DND-41 (cell line): ENCODE measurements around the gene EXOC3L4.

Source experiments
- ATAC-seq: fragments of 200-7000 bp; cut with Tn5 transposase; 3 replicates; pipeline ENCODE4 v1.9.1; 2021; ENCODE audit warnings: low read depth; ENCODE audit not compliant: insufficient read depth
- DNase-seq: peaks from one replicate; pipeline ENCODE4 v3.0.0-alpha.2; 2020
- H2AFZ ChIP-seq: 2 replicates; pipeline ENCODE4 v1.6.0; 2012; ENCODE audit warnings: low read depth, low read length
- H3K27ac ChIP-seq: 2 replicates; pipeline ENCODE4 v1.5.1; 2012; ENCODE audit warnings: low read length, inconsistent platforms
- H3K27me3 ChIP-seq: fragments of 200-600 bp; sonication (generic); 2 replicates; pipeline ENCODE4 v1.6.0; 2012; ENCODE audit warnings: low read length, mild to moderate bottlenecking, inconsistent platforms; ENCODE audit not compliant: insufficient read depth, poor library complexity
- H3K36me3 ChIP-seq: 2 replicates; pipeline ENCODE4 v1.5.1; 2012; ENCODE audit warnings: low read length, inconsistent platforms; ENCODE audit not compliant: insufficient read depth
- H3K4me1 ChIP-seq: 2 replicates; pipeline ENCODE4 v1.5.1; 2012; ENCODE audit warnings: mild to moderate bottlenecking, low read length; ENCODE audit not compliant: insufficient read depth
- H3K4me2 ChIP-seq: 2 replicates; pipeline ENCODE4 v1.6.0; 2012; ENCODE audit warnings: mild to moderate bottlenecking, moderate library complexity, low read length, inconsistent platforms; ENCODE audit not compliant: insufficient read depth
- H3K4me3 ChIP-seq, 2 experiments: fragments of 200-600 bp in 1 of 2; shearing (Covaris generic) in 1 of 2; 2 replicates each; pipeline ENCODE4 v1.5.1; 2012 to 2016; ENCODE audit warnings: inconsistent platforms in 2 of 2, low read length in 2 of 2, mild to moderate bottlenecking in 2 of 2, low read depth in 1 of 2, moderate library complexity in 1 of 2
- H3K79me2 ChIP-seq: 2 replicates; pipeline ENCODE4 v1.6.0; 2012; ENCODE audit warnings: low read length, inconsistent platforms; ENCODE audit not compliant: insufficient read depth
- H3K9ac ChIP-seq: 2 replicates; pipeline ENCODE4 v1.6.0; 2012; ENCODE audit warnings: low read depth, mild to moderate bottlenecking, inconsistent platforms, low read length, moderate library complexity
- H3K9me3 ChIP-seq: 2 replicates; pipeline ENCODE4 v1.5.1; 2012; ENCODE audit warnings: low read length, moderate library complexity, mild to moderate bottlenecking, inconsistent platforms; ENCODE audit not compliant: insufficient read depth, severe bottlenecking
- H4K20me1 ChIP-seq: 2 replicates; pipeline ENCODE4 v1.6.0; 2012; ENCODE audit warnings: low read length; ENCODE audit not compliant: insufficient read depth
- CTCF ChIP-seq: IDR thresholded peaks from 2 replicates; pipeline ENCODE4 v1.5.1; 2012; ENCODE audit warnings: borderline replicate concordance, low read length, moderate library complexity, mild to moderate bottlenecking; ENCODE audit not compliant: poor library complexity, severe bottlenecking; ENCODE audit errors: extremely low read depth
- EZH2 ChIP-seq: IDR thresholded peaks from 3 replicates; pipeline ENCODE4 v1.6.1; 2012; ENCODE audit warnings: borderline replicate concordance, low read depth, mild to moderate bottlenecking, moderate library complexity, low read length, inconsistent platforms; ENCODE audit not compliant: severe bottlenecking

The EXOC3L4 gene

GRCh38 chr14:103142721-103143302 lies 48.3 kb downstream of the EXOC3L4 start:
- Histone ChIP-seq H3K9ac (no peak overlapping the region), H3K27ac (no peak overlapping the region), H2AFZ (no peak overlapping the region), H4K20me1 (no peaks in the 10 kb centered on the region), H3K36me3 (no peaks in the 10 kb centered on the region), H3K79me2 (no peaks in the 10 kb centered on the region), H3K27me3 (peaks cover 5% of the 10 kb centered on the region), H3K4me1 (no peaks in the 10 kb centered on the region), H3K4me3 (no peak overlapping the region), H3K9me3 (no peaks in the 10 kb centered on the region), H3K4me2 (no peak overlapping the region)
- DNase-seq (no peak), ATAC-seq (no peak)
- no peak for TF ChIP-seq EZH2
- TF ChIP-seq CTCF, result no peak

GRCh38 chr14:103143506-103143905 lies 49.0 kb downstream of the EXOC3L4 start:
- peaks cover 5% of the 10 kb centered on the region for H3K27me3 ChIP-seq
- no peaks in the 10 kb centered on the region for H4K20me1 ChIP-seq
- DNase-seq (no peak), ATAC-seq (no peak)
- no peak overlapping the region for H2AFZ ChIP-seq
- no peak overlapping the region for H3K9ac ChIP-seq
- no peak overlapping the region for H3K4me2 ChIP-seq
- H3K27ac ChIP-seq, result no peak overlapping the region
- H3K4me1 ChIP-seq, result no peaks in the 10 kb centered on the region
- H3K4me3 ChIP-seq, result no peak overlapping the region
- H3K36me3 ChIP-seq, result no peaks in the 10 kb centered on the region
- H3K9me3 ChIP-seq, result no peaks in the 10 kb centered on the region
- H3K79me2 ChIP-seq, result no peaks in the 10 kb centered on the region
- TF ChIP-seq CTCF (no peak), EZH2 (no peak)

- no peaks in the 10 kb centered on the region for H3K79me2 ChIP-seq
- H3K27me3 ChIP-seq, result peaks cover 5% of the 10 kb centered on the region
- DNase-seq, result no peak
- H3K36me3 ChIP-seq, result no peaks in the 10 kb centered on the region
- no peak overlapping the region for H3K9ac ChIP-seq
- no peak for ATAC-seq
- no peaks in the 10 kb centered on the region for H3K9me3 ChIP-seq
- H3K4me3 ChIP-seq, result no peak overlapping the region
- no peak overlapping the region for H3K27ac ChIP-seq
- no peaks in the 10 kb centered on the region for H3K4me1 ChIP-seq
- H2AFZ ChIP-seq, result no peak overlapping the region
- H3K4me2 ChIP-seq, result no peak overlapping the region
- TF ChIP-seq EZH2 (no peak), CTCF (no peak)
- H4K20me1 ChIP-seq, result no peaks in the 10 kb centered on the region
Observed at GRCh38 chr14:103144085-103144484, 49.6 kb downstream of the EXOC3L4 start.
